H1 (cell line): ENCODE data around the gene DDX60. TPM values are rescaled to one million over a fixed set of nuclear protein-coding genes. Genes with fewer than 3 reads are reported as not detected.

Experiments used
- CHD1 ChIP-seq: IDR thresholded peaks from 2 replicates; pipeline ENCODE4 v1.6.1; 2012; ENCODE audit warnings: low read depth, low read length, improper control_type of control experiment
- FOSL1 ChIP-seq: IDR thresholded peaks from 2 replicates; pipeline ENCODE4 v1.6.1; 2011; ENCODE audit warnings: mild to moderate bottlenecking, low read depth, low read length, moderate library complexity; ENCODE audit not compliant: insufficient read depth
- GABPA ChIP-seq: IDR thresholded peaks from 2 replicates; pipeline ENCODE4 v1.6.1; 2011; ENCODE audit warnings: mild to moderate bottlenecking, low read length, moderate library complexity, borderline replicate concordance; ENCODE audit not compliant: insufficient read depth
- SRF ChIP-seq: IDR thresholded peaks from 2 replicates; pipeline ENCODE4 v1.6.1; 2011; ENCODE audit warnings: mild to moderate bottlenecking, low read depth, low read length, moderate library complexity
- polyA plus RNA-seq, 7 experiments: library from polyadenylated mRNA; depleted of rRNA in 3 of 7; stranded (reverse) in 5 of 7; unstranded in 2 of 7; fragments of >200 nt in 5 of 7; fragments of 200-250 nt in 2 of 7; gene quantifications; 1 replicate in 5 of 7; 2 replicates in 1 of 7; 4 replicates in 1 of 7; pipeline versions ENCODE4 v1.2.1 to v1.2.3, GENCODE V29; 2011 to 2013; ENCODE audit warnings: missing spikeins in 2 of 7, mixed read lengths in 2 of 7
- total RNA-seq: library from RNA; stranded (reverse); fragmentation: NEBNext Ultra II Directional; extraction: Animal tissue kit (Norgen Biotek cat#: 25700); gene quantifications from 2 replicates; pipeline ENCODE4 v1.2.1, GENCODE V29; 2021
- TF ChIP-seq, protein P1 (sequence below): fragments of 300-600 bp; sonication (generic); IDR thresholded peaks from 2 replicates; pipeline ENCODE4 v1.7.1; 2012; ENCODE audit warnings: low read length, moderate library complexity, mild to moderate bottlenecking, inconsistent platforms; ENCODE audit not compliant: insufficient replicate concordance
- TF ChIP-seq, protein P2 (sequence below): IDR thresholded peaks from 2 replicates; pipeline ENCODE4 v1.6.1; 2012; ENCODE audit warnings: inconsistent platforms

DDX60 gene
- total and polyA plus RNA-seq, 2 of the 8 experiments (the other 6 are each of a cell fraction or from before 2014, with no cell fraction given) = 1.00 to 1.6 TPM

DNA sequence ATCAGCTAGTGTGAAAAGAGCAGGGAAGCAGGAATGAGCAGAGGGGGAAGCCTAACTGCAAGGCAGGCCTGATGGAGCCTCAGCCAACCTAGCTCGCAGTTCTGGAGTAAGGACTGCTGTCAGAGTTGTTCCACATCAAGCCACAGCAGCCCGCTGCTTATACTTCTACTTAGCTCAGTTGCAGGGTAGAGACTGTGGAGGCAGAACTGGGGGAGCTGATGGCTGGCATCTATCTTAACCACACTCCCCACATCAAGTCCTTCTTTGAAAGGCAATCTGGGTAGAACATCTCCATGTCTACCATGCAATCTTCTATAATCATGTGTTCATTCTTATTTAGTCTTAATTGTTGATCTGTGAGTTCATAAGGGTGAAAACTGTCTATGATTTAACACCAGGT, 46.1 kb downstream of the DDX60 start (continued):
- TF ChIP-seq, protein P1, sequence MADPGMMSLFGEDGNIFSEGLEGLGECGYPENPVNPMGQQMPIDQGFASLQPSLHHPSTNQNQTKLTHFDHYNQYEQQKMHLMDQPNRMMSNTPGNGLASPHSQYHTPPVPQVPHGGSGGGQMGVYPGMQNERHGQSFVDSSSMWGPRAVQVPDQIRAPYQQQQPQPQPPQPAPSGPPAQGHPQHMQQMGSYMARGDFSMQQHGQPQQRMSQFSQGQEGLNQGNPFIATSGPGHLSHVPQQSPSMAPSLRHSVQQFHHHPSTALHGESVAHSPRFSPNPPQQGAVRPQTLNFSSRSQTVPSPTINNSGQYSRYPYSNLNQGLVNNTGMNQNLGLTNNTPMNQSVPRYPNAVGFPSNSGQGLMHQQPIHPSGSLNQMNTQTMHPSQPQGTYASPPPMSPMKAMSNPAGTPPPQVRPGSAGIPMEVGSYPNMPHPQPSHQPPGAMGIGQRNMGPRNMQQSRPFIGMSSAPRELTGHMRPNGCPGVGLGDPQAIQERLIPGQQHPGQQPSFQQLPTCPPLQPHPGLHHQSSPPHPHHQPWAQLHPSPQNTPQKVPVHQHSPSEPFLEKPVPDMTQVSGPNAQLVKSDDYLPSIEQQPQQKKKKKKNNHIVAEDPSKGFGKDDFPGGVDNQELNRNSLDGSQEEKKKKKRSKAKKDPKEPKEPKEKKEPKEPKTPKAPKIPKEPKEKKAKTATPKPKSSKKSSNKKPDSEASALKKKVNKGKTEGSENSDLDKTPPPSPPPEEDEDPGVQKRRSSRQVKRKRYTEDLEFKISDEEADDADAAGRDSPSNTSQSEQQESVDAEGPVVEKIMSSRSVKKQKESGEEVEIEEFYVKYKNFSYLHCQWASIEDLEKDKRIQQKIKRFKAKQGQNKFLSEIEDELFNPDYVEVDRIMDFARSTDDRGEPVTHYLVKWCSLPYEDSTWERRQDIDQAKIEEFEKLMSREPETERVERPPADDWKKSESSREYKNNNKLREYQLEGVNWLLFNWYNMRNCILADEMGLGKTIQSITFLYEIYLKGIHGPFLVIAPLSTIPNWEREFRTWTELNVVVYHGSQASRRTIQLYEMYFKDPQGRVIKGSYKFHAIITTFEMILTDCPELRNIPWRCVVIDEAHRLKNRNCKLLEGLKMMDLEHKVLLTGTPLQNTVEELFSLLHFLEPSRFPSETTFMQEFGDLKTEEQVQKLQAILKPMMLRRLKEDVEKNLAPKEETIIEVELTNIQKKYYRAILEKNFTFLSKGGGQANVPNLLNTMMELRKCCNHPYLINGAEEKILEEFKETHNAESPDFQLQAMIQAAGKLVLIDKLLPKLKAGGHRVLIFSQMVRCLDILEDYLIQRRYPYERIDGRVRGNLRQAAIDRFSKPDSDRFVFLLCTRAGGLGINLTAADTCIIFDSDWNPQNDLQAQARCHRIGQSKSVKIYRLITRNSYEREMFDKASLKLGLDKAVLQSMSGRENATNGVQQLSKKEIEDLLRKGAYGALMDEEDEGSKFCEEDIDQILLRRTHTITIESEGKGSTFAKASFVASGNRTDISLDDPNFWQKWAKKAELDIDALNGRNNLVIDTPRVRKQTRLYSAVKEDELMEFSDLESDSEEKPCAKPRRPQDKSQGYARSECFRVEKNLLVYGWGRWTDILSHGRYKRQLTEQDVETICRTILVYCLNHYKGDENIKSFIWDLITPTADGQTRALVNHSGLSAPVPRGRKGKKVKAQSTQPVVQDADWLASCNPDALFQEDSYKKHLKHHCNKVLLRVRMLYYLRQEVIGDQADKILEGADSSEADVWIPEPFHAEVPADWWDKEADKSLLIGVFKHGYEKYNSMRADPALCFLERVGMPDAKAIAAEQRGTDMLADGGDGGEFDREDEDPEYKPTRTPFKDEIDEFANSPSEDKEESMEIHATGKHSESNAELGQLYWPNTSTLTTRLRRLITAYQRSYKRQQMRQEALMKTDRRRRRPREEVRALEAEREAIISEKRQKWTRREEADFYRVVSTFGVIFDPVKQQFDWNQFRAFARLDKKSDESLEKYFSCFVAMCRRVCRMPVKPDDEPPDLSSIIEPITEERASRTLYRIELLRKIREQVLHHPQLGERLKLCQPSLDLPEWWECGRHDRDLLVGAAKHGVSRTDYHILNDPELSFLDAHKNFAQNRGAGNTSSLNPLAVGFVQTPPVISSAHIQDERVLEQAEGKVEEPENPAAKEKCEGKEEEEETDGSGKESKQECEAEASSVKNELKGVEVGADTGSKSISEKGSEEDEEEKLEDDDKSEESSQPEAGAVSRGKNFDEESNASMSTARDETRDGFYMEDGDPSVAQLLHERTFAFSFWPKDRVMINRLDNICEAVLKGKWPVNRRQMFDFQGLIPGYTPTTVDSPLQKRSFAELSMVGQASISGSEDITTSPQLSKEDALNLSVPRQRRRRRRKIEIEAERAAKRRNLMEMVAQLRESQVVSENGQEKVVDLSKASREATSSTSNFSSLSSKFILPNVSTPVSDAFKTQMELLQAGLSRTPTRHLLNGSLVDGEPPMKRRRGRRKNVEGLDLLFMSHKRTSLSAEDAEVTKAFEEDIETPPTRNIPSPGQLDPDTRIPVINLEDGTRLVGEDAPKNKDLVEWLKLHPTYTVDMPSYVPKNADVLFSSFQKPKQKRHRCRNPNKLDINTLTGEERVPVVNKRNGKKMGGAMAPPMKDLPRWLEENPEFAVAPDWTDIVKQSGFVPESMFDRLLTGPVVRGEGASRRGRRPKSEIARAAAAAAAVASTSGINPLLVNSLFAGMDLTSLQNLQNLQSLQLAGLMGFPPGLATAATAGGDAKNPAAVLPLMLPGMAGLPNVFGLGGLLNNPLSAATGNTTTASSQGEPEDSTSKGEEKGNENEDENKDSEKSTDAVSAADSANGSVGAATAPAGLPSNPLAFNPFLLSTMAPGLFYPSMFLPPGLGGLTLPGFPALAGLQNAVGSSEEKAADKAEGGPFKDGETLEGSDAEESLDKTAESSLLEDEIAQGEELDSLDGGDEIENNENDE = no peak
- TF ChIP-seq, protein P2, sequence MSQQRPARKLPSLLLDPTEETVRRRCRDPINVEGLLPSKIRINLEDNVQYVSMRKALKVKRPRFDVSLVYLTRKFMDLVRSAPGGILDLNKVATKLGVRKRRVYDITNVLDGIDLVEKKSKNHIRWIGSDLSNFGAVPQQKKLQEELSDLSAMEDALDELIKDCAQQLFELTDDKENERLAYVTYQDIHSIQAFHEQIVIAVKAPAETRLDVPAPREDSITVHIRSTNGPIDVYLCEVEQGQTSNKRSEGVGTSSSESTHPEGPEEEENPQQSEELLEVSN = no peak
- no peak for TF ChIP-seq SRF
- no peak for TF ChIP-seq GABPA
- TF ChIP-seq FOSL1 = no peak
- no peak for TF ChIP-seq CHD1
- TF ChIP-seq, all 59 proteins: peak for 0
